ENCODE measurements around the gene IP6K1.
"Not testable (repeated sequence)": the region's sequence is repeated elsewhere in the genome, so short reads cannot be mapped to it uniquely, and the experiment has no call there.

The IP6K1 gene

DNA sequence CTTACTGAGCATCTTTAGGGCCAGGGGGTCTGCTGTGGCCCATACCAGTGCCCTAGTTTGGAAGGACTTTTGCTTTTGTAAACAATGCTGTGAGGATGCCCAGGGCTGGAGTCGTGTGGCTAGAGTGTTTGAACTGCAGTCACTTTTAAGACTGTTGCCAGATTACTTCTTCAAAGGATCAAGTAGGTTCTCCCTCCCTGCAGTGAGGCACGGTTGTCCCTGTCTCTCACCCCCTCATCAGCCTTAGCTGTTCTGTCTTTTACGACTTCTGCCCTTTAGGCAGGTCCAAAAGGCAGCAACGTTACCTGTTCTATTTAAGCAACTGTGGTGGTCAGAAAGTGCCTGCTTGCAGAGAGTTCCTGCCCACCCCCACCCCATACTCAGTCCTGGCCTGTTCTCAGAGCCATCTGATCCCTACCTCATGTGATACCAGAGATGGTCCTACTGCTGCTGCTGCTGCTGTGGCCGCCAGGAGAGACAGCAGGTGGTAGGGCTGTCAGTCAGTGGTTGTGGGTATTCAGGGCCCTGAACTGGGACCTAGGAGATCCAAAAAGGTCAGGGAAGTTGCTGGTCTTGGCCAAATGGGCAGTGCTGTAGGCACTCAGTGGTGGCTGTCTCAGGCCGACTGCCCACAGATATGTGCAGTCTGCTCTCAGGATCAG lies 91.8 kb downstream of the IP6K1 start:
- in situ Hi-C loops (cut with HindIII; ENCODE audit: low sequenced_read_pairs): not testable (repeated sequence)

DNA sequence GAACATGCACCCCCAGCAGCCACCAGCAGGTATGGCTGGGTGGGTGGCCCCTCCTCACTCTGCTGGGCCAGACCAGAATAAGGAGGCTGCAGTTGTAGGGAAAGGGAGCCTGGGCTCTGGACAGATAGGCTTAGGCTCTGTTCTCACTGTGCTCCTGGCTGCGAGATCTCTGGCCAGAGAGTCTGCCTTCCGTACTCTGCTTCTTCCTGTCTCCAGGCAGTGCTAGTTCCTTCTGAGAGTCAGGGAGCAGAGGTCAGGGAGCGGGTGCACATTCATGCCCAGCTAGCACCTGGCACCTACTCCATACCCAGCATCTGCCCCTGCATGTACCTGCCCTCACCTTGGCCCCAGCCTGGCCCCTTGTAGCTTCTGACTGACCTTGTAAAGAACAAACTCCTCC lies 94.9 kb downstream of the IP6K1 start:
- in situ Hi-C loops (cut with HindIII; ENCODE audit: low sequenced_read_pairs): not testable (repeated sequence)

DNA sequence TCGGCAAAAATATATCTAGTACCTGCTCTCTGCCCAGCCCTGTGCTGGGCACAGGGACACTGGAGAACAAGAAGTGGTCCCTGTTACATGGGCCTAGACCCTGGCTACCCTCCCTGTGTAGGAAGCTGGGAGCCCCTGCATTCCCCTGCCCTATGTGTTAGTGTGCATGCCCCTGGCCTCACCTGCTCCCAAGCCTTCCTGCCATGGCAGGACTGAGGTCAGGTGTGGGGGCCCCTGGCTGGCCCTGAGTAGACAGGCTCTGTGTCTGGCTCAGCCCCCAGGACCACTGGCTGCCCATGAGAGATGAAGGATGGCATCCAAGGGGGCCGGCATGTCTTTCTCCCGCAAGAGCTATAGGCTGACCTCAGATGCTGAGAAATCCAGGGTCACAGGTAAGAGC lies 95.5 kb downstream of the IP6K1 start:
- in situ Hi-C loops (cut with HindIII; ENCODE audit: low sequenced_read_pairs): not testable (repeated sequence)

DNA sequence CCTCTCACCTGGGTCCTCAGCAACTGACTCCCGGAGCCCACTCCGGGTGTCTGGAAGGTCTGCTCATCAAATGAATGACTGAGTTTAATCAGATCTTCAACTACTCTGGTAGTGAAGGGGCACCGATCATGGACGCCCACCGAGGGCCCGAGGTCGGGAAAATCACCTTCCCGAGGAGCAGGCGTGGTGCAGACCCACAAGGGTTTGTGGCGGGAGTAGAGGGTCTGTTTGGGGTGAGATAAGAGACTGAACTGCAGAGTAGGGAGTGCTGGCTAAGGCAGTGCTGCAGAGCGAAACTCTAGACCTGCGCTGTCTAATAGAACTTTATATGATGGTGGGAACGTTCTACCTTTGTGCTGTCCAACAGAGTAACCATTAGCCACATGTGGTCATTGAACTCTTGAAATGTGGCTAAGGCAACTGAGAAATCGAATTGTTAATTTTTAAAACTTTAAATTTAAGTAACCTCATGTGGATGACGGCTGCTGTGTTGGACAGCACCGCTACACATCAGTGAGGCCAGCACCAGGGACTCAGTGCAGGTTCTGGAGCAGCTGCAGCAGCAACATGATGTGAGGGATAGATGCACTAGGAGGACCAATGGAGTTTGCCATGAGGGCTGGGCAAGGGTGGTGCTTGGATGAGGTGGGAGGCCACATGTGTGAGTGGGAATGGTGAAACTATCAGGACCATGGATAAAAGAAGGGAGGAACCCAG lies 96.3 kb downstream of the IP6K1 start:
- in situ Hi-C loops (cut with HindIII; ENCODE audit: low sequenced_read_pairs): not testable (repeated sequence)

DNA sequence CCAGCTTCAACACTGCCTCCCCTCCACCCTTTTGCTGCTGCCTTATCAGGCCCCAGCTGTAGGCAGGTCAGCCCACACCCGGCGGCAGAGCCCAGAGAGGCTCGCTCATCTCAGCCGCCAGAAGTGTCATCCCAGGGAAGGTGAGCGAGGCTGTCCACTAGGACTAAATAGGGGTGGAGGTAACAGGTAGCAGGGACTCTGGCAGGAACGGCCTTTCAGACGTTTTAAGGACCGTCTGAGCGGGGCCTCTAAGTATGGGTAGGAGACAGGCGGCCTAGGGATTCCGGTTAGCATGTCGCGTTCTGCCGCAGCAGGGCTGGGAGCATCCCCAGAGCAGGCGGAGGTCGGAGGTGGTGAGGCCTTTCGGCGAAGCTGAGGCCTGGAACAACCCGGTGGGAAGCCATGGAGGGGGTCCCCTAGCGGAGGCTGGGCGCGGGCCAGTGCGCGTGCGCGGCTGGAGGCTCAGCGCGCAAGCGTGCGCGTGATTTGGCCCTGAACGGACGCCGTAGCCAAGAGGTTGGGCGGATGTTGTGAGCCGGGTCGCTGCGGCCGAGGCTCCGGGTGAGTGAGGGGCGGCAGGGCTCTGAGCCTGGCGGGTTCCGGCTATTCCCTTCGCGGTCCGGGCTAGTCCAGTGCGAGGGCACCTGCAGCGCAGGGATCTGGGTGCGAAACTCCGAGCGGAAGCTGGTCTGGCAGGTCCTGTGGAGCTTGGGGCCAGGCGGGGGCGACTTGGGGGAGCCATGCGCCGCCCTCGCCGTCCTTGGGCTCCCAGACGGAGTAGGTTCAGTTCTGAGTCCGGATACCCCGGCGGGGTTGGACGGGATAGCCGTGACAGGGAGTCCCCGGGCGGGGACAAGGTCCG lies 97.1 kb downstream of the IP6K1 start, which contains the start of the genes MST1 and RNF123:
Gene MST1, minus strand, starts transcription at position 429 of the 862 bp plus-strand sequence. CDS start 783 bp downstream, outside the sequence.
Gene RNF123, plus strand, starts transcription at position 512 of the 862 bp plus-strand sequence. CDS start 1,609 bp downstream, outside the sequence.
- in situ Hi-C loops (cut with HindIII; ENCODE audit: low sequenced_read_pairs): no loop called here

DNA sequence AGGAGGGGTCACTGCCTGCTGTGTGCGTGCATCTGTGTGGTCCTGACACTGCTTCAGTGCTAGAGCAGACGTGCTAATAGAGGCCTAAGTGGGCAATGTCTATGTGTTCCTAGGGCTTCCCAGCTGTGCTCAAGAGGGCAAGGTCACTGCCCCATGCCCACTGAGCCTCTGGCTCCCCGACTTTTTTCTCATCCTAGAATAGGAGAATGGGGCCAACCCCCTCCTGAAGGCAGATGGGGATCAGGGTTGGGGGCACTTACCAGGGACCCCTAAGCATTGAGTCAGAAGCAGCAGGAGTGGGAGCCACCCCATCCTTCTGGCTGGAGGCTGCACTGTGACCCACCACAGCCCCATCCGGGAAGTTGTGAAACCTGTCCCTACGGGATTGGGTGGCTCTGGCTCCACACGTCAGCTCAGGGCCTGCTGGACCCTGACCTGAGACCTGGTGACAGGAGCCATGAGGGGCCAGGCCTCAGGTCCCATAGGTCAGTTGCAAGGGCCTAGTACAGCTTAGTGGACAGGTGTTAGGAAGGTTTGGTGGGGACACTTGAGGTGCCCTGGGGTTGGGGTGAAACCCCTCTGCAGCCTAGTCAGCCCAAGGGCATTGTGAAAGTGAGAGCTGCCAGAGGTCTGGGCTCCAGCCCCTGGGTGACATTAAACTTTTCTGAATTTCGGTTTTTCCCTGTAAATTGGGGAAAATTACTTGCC lies 97.8 kb downstream of the IP6K1 start:
- in situ Hi-C loops (cut with HindIII; ENCODE audit: low sequenced_read_pairs): not testable (repeated sequence)

DNA sequence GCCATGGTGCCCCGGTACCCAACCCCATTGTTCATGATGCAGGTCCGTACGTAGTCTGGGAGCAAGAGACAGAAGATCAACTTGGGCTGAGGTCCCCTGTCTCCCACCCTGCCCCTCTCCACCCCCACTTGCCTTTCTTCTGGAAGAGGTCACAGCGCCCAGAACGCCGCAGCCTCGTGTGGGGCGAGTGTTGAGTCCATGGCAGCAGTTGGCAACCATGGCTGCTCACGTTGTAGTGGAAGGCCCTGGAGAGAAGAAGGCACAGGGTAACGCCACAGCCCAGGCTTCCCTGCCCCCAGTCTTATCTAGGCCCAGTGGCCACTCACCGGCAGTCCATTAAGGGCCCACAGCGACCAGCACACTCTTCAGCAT lies 98.9 kb downstream of the IP6K1 start:
- in situ Hi-C loops (cut with HindIII; ENCODE audit: low sequenced_read_pairs): not testable (repeated sequence)

DNA sequence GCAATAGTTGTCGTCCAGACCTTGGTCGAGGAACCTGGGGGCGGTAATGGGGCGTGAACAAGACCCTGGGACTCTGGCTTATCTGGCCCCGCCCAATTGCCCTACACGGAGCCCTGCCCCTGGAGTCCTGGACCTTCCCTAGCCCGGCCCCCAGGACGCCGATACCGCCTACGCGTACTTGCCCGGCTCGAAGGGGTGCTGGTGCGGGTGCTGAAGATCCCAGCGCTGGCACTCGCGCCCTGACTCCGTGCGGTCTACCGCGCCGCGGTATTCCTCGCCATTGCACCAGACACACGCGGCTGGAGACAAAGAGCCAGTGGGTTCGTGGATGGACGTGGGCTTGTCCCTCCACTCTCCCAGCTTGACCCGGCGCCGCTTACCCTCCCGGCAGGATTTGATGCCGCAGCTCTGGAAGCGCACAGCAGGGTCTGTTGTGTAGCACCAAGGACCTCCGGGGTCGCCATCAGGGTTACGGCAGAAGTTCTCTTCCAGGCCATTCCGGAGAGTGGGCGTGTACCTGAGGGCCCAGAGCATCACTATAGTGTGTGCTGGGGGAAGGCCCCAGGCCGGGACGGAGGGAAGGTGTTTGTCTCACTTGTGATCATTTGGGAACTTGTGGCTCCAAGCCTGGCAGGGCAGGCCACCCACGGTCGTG lies 99.4 kb downstream of the IP6K1 start:
- in situ Hi-C loops (cut with HindIII; ENCODE audit: low sequenced_read_pairs): not testable (repeated sequence)

DNA sequence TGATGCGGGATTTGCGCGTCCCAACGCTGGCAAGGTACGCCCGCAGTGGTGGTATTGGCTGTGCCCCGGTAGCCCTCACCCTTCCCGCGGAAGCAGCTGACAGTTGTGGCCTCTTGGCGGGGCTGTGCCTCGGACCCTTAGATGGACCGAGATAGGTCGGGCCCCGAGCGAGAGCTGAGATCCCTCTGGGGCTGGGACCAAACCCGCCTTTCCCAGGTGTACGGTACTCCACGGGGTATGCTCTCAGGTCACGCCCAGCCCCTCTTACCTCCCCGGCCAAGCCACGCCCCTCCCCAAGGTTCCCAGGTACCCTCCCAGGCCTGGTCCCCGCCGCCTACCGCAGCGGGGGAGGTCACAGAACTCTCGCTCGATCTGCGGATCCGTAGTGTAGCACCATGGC lies 100.0 kb downstream of the IP6K1 start:
- in situ Hi-C loops (cut with HindIII; ENCODE audit: low sequenced_read_pairs): not testable (repeated sequence)

DNA sequence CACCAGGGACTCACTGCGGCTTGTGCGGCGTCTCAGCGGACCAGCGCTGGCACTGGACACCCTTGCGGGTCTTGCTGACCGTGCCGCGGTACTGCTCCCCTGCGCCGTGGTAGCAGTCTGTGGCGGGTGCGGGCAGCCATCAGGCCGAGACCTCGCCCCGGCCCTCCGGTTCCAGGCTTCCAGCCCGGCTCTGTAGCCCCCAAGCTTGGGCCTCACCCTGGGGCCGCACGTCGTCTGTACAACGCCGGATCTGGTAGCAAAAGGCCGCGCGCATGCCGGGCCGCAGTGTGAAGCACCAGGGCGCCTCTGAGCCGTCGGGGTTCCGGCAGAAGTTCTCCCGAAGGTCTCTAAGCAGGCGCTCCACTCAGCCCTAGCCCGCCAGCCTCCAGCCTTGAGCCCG lies 100.5 kb downstream of the IP6K1 start:
- in situ Hi-C loops (cut with HindIII; ENCODE audit: low sequenced_read_pairs): not testable (repeated sequence)

DNA sequence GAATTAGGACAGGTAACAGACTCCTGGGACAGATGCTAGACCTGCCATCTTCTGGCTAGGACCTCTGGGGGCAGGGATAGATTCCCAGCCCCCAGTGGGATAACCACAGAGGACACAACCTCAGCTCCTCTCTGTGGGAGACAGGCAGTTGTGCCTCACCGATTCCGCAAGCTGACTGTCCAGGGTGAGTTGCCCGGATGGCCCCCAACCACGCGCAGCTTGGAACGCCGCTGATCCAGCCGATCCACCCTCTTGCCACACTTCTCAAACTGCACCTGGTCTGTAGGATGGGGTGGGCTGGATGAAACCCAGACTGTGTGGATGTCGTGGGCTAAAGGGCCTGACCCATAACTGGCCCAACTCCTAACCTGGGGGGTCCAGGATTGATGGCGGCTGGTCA lies 101.2 kb downstream of the IP6K1 start:
- in situ Hi-C loops (cut with HindIII; ENCODE audit: low sequenced_read_pairs): not testable (repeated sequence)

DNA sequence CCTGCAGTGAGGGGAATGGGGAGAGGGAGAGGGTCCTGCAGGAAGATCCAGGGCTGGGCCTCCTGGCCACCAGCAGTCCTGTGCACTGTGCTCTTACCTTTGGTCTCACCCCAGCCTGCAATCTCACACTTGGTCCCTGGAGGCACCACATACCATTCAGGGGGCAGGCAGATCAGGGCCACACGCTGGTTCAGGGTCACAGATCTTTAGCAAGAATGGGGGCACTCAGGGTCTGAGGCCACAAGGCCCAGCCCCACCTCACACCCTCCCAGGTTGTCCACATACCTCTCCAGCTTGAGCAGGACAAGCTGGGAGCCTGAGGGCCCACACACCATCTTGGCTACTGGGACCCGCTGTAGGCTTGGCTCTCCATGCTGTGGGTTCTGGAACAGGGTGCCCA lies 101.9 kb downstream of the IP6K1 start:
- in situ Hi-C loops (cut with HindIII; ENCODE audit: low sequenced_read_pairs): not testable (repeated sequence)

DNA sequence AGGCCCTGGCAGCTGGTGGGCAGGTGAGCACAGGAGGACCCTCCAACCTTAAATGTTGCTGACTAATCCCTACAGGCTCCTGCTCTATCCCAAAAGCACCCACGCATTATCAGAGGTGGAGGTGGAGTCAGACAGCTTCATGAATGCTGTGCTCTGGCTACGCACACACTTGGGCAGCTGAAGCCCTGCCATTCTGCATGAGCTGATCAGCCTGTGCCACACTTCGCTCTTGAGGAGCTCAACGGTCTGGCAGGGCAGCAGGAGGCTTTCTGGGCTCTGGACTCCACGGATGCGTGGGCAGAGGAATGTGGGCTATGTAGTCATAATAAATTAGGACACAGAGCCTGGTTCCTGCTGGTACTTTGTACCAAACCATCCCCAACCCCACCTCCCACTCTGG lies 103.2 kb downstream of the IP6K1 start:
- in situ Hi-C loops (cut with HindIII; ENCODE audit: low sequenced_read_pairs): no loop called here

DNA sequence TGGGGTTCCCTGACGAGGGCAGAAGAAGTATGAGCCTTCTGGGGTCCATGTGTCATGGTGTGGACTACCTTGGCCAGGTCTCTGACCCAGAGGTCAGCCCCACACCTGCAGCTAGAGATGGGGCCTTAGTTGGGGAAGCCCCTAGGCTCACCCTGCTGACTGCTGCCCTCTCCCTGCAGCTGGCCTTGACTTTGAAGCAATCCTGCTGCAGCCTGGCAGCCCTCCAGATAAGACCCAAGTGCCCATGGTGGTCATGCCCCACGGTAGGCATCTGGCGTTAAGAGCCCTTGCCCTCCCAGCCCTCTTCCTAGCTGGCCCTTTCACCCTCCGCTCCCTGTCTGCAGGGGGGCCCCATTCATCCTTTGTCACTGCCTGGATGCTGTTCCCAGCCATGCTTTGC lies 104.8 kb downstream of the IP6K1 start:
- in situ Hi-C loops (cut with HindIII; ENCODE audit: low sequenced_read_pairs): no loop called here

DNA sequence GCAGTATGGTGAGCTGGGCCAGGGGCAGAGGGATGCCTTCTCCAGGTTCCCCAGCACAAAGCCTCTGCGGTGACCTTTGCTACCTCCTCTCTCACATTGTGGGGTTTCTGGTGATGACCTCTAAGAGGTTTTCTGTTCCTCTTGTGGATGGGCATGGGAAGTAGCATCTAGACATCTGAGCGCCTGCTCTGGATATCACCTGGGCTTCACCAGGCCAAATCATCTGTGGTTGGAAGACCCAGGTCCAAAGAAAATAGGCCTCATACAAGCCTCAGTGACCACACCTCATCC lies 105.2 kb downstream of the IP6K1 start:
- in situ Hi-C loops (cut with HindIII; ENCODE audit: low sequenced_read_pairs): no loop called here

DNA sequence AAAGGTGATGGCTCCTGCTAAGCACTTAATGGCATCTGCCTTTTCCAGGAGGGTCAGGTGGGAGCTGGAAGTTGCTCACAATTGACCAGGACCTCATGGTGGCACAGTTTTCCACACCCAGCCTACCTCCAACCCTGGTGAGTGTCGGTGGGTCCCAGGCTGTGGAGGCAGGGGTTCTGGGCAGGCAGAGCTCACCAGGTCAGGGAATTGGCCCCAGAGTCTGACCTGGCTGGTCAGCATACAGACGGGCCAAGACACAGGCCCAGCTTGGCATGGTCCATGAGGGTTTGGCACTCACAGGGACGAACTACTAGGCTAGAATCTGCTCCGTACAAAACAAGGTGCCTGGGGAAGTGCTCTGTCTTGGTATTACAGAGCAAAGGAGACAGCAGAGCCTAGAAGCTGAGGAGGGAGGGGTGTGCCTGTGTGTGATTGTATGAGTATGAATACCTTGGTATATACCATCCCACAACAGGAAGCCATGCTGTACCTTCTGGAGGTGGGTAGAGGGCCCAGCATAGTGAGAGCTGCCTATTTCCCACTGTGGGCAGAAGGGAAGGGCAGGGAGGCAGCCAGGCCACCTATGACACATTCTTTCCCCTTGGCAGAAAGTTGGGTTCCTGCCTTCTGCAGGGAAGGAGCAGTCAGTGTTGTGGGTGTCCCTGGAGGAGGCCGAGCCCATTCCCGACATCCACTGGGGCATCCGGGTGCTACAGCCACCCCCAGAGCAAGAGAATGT lies 105.7 kb downstream of the IP6K1 start:
- in situ Hi-C loops (cut with HindIII; ENCODE audit: low sequenced_read_pairs): no loop called here

DNA sequence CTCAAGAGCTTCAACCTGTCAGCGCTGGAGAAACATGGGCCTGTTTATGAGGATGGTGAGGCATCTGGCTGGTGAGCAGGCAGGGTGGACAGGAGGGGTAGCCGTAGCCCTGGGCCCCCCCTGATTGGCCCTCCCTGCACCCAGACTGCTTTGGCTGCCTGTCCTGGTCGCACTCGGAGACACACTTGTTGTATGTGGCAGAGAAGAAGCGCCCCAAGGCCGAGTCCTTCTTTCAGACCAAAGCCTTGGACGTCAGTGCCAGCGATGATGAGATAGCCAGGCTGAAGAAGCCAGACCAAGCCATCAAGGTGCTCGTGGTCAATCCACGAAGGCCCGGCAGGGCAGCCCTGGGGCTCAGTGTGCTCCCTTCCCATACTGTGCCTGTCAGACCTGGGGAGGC lies 110.4 kb downstream of the IP6K1 start:
- in situ Hi-C loops (cut with HindIII; ENCODE audit: low sequenced_read_pairs): loop anchor here (5.0 kb wide), 2 partner anchors 71 to 96 kb away; no protein-coding TSS in a partner anchor

DNA sequence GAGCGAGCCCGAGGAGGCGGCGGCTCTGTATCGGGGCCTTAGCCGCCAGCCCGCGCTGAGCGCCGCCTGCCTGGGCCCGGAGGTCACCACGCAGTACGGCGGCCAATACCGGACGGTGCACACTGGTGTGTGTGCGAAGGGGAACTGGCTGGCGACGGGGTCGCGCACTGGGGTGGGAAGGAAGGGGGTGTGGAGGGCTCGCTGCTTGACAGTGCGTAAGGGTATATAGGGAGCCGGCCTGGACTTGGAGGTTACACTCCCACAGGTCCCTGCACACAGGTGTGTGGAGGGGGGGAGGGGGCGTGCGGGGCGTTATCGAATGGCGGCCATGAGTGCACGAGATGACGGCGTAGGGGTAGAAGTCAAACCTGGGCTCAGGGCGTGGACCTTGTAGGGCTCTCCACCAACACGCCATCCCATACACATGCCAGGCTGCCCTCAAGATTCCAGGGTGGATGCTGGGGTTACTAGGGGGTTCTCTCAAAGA lies 111.8 kb downstream of the IP6K1 start:
- in situ Hi-C loops (cut with HindIII; ENCODE audit: low sequenced_read_pairs): loop anchor here (5.0 kb wide), 1 partner anchor 102 kb away; no protein-coding TSS in a partner anchor

Measured in endothelial cell of hepatic sinusoid (primary cell).